Loucy (cell line): ENCODE data around the gene ACHE.

Experiments
- H2AFZ ChIP-seq: fragments of 200-600 bp; sonication (generic); 2 replicates; pipeline ENCODE4 v1.6.0; 2016; ENCODE audit warnings: antibody characterized with exemption, mild to moderate bottlenecking, low read length, moderate library complexity
- H3F3A ChIP-seq: fragments of 200-600 bp; 2 replicates; pipeline ENCODE4 v1.6.0; 2016; ENCODE audit warnings: antibody characterized with exemption, low read depth, mild to moderate bottlenecking
- H3K27me3 ChIP-seq: fragments of 200-600 bp; sonication (generic); 2 replicates; pipeline ENCODE4 v1.6.1; 2014; ENCODE audit warnings: low read length, mild to moderate bottlenecking; ENCODE audit not compliant: insufficient read depth, poor library complexity, severe bottlenecking
- H3K36me3 ChIP-seq: fragments of 200-600 bp; sonication (generic); 2 replicates; pipeline ENCODE4 v1.6.1; 2016; ENCODE audit warnings: low read length; ENCODE audit not compliant: insufficient read depth
- H3K4me1 ChIP-seq: fragments of 200-600 bp; sonication (generic); 2 replicates; pipeline ENCODE4 v1.5.1; 2014; ENCODE audit warnings: low read length, mild to moderate bottlenecking; ENCODE audit not compliant: insufficient read depth, poor library complexity, severe bottlenecking
- H3K4me2 ChIP-seq: fragments of 200-600 bp; sonication (generic); 2 replicates; pipeline ENCODE4 v1.6.0; 2014; ENCODE audit warnings: antibody characterized with exemption, low read length, low read depth, mild to moderate bottlenecking; ENCODE audit not compliant: poor library complexity, severe bottlenecking
- H3K4me3 ChIP-seq: fragments of 200-600 bp; sonication (generic); 2 replicates; pipeline ENCODE4 v1.5.1; 2014; ENCODE audit warnings: low read length, mild to moderate bottlenecking, mixed read lengths; ENCODE audit not compliant: poor library complexity, severe bottlenecking
- H3K79me2 ChIP-seq: fragments of 200-600 bp; sonication (generic); 2 replicates; pipeline ENCODE4 v1.6.1; 2014; ENCODE audit warnings: low read length; ENCODE audit not compliant: insufficient read depth
- H3K9ac ChIP-seq: fragments of 200-600 bp; sonication (generic); 2 replicates; pipeline ENCODE4 v1.6.0; 2014; ENCODE audit warnings: mild to moderate bottlenecking, low read depth, low read length, moderate library complexity; ENCODE audit not compliant: poor library complexity, severe bottlenecking
- H3K9me2 ChIP-seq: fragments of 200-600 bp; sonication (generic); replicated peaks from 2 replicates; pipeline ENCODE4 v1.6.1; 2016; ENCODE audit warnings: low read depth, low read length, mixed read lengths
- H3K9me3 ChIP-seq: fragments of 200-600 bp; sonication (generic); 2 replicates; pipeline ENCODE4 v1.6.1; 2014; ENCODE audit warnings: mild to moderate bottlenecking, antibody characterized with exemption, low read length, low read depth; ENCODE audit not compliant: insufficient read depth
- H4K20me1 ChIP-seq: fragments of 200-600 bp; sonication (generic); 2 replicates; pipeline ENCODE4 v1.6.0; 2014; ENCODE audit warnings: antibody characterized with exemption, low read length, mild to moderate bottlenecking; ENCODE audit not compliant: insufficient read depth, poor library complexity, severe bottlenecking
- EZH2phosphoT487 ChIP-seq: fragments of 200-600 bp; IDR thresholded peaks from 2 replicates; pipeline ENCODE4 v1.6.1; 2018; ENCODE audit warnings: antibody characterized with exemption, mild to moderate bottlenecking, moderate library complexity, borderline replicate concordance
- TF ChIP-seq, protein P1 (sequence below): fragments of 200-600 bp; sonication (generic); conservative IDR thresholded peaks from 2 replicates; pipeline ENCODE4 v1.5.1; 2014; ENCODE audit warnings: mild to moderate bottlenecking, antibody characterized with exemption, low read length

Gene ACHE

GRCh38 chr7:100874577-100875355, 20.9 kb downstream of the ACHE start, which contains the start of gene SRRT:
Gene SRRT, plus strand, starts transcription at chr7:100875103. Its CDS starts 488 bp downstream, at chr7:100875591.
- Histone ChIP-seq H3K36me3 (peaks cover 17% of the 10 kb centered on the region; the same call in 1 of the 2 replicates), H4K20me1 (peaks cover 44% of the 10 kb centered on the region), H3K27me3 (peaks cover 6% of the 10 kb centered on the region), H2AFZ (peak within 1 kb of the TSS; percentile 77), H3K9me3 (no peaks in the 10 kb centered on the region), H3K4me3 (peak within 1 kb of the TSS; percentile 100), H3K9me2 (no peaks in the 10 kb centered on the region), H3K79me2 (peaks cover 55% of the 10 kb centered on the region), H3K4me1 (peaks cover 38% of the 10 kb centered on the region), H3F3A (no peaks in the 10 kb centered on the region), H3K9ac (peak within 1 kb of the TSS; percentile 96), H3K4me2 (peak within 1 kb of the TSS; percentile 94)
- TF ChIP-seq, protein P1, sequence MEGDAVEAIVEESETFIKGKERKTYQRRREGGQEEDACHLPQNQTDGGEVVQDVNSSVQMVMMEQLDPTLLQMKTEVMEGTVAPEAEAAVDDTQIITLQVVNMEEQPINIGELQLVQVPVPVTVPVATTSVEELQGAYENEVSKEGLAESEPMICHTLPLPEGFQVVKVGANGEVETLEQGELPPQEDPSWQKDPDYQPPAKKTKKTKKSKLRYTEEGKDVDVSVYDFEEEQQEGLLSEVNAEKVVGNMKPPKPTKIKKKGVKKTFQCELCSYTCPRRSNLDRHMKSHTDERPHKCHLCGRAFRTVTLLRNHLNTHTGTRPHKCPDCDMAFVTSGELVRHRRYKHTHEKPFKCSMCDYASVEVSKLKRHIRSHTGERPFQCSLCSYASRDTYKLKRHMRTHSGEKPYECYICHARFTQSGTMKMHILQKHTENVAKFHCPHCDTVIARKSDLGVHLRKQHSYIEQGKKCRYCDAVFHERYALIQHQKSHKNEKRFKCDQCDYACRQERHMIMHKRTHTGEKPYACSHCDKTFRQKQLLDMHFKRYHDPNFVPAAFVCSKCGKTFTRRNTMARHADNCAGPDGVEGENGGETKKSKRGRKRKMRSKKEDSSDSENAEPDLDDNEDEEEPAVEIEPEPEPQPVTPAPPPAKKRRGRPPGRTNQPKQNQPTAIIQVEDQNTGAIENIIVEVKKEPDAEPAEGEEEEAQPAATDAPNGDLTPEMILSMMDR = no peak
- TF ChIP-seq EZH2phosphoT487 = no peak

DNA sequence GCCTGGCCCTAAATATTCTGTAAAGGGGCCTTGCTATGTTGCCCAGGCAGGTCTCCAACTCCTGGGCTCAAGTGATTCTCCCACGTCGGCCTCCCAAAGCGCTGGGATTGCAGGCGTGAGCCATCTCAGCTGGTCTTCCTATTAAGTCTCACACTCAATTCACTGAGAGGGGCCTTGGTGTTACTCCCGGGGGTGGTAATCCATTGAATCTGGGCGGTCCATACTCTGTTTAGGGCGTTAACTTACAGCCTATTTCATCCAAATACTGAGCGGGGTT, 21.4 kb downstream of the ACHE start:
- Histone ChIP-seq H2AFZ (peak overlapping the region; percentile 77), H3K4me2 (peak overlapping the region; percentile 94), H3K9me2 (no peaks in the 10 kb centered on the region), H3K9me3 (no peaks in the 10 kb centered on the region), H3F3A (no peaks in the 10 kb centered on the region), H4K20me1 (peaks cover 39% of the 10 kb centered on the region), H3K4me3 (peak overlapping the region; percentile 100), H3K27me3 (peaks cover 6% of the 10 kb centered on the region), H3K36me3 (peaks cover 12% of the 10 kb centered on the region; the same call in 1 of the 2 replicates), H3K9ac (peak overlapping the region; percentile 96), H3K79me2 (peaks cover 50% of the 10 kb centered on the region), H3K4me1 (peaks cover 35% of the 10 kb centered on the region)
- no peak for TF ChIP-seq EZH2phosphoT487
- TF ChIP-seq, protein P1 = no peak

DNA sequence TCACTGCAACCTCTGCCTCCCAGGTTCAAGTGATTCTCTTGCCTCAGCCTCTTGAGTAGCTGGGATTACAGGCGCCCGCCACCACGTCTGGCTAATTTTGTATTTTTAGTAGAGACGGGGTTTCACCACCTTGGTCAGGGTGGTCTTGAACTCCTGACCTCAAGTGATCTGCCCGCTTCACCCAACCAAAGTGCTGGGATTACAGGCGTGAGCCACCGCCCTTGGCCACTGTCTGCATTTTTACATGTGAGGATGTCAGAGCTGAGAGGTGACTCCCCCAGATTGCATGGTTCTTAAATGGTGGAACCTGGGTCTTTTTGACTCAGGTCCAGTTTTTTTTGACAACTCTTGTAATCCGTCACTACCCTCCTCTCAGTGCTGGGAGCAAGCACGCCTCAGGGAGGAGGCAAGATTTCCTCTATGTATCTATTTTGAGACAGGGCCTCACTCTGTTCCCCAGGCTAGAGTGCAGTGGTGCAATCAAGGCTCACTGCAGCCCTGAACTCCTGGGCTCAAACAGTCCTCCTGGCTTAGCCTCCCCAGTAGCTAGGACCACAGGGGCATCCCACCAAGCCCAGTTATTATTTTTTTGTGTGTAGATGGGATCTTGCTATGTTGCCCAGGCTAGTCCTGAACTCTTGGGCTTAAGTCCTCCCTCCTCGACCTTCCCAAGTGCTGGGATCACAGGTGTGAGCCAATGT, 21.9 kb downstream of the ACHE start:
- TF ChIP-seq, protein P1 = no peak
- TF ChIP-seq EZH2phosphoT487 = no peak
- Histone ChIP-seq H3K4me3 (peak overlapping the region; percentile 100), H3K9ac (peak overlapping the region; percentile 96), H2AFZ (no peak overlapping the region), H3K9me3 (no peaks in the 10 kb centered on the region), H3K36me3 (peaks cover 7% of the 10 kb centered on the region; the same call in 1 of the 2 replicates), H3K27me3 (peaks cover 6% of the 10 kb centered on the region), H3F3A (no peaks in the 10 kb centered on the region), H3K4me1 (peaks cover 31% of the 10 kb centered on the region), H3K4me2 (peak overlapping the region; percentile 94), H3K9me2 (no peaks in the 10 kb centered on the region), H3K79me2 (peaks cover 50% of the 10 kb centered on the region), H4K20me1 (peaks cover 34% of the 10 kb centered on the region)
